Epithelial cell of esophagus (primary cell): Measurements from ENCODE around the gene GLIPR1L1.

Experiments
- DNase-seq: peaks from one replicate; pipeline ENCODE4 v3.0.0; 2010; ENCODE audit warnings: low read depth
- H3K4me3 ChIP-seq: 2 replicates; pipeline ENCODE4 v1.5.1; 2011; ENCODE audit warnings: mild to moderate bottlenecking, low read length, control low read depth
- TF ChIP-seq, protein P1 (sequence below): IDR thresholded peaks from 2 replicates; pipeline ENCODE4 v1.5.1; 2011; ENCODE audit warnings: low read depth, mild to moderate bottlenecking, low read length, control low read depth, inconsistent platforms; ENCODE audit not compliant: insufficient read depth; ENCODE audit errors: missing control alignments

GLIPR1L1 gene

DNA sequence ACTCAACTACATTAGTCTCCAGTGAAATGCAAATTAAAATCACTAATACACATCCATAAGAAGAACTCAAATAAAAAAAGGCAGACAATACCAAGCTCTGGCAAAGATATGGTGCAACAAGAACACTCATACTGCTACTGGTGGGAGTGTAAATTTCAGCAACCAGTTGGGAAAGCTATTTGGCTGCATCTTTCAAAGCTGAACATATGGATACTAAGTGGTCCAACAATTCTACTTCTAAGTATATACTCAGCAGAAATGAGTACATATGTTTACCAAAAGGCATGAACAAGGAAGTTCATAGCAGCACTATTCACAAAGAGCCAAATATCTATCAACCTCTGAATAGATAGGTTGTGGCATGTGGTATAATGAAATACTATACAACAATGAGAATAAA lies 31.7 kb upstream of the GLIPR1L1 start:
- DNase-seq, result no peak
- H3K4me3 ChIP-seq, result no peak overlapping the region
- TF ChIP-seq, protein P1, sequence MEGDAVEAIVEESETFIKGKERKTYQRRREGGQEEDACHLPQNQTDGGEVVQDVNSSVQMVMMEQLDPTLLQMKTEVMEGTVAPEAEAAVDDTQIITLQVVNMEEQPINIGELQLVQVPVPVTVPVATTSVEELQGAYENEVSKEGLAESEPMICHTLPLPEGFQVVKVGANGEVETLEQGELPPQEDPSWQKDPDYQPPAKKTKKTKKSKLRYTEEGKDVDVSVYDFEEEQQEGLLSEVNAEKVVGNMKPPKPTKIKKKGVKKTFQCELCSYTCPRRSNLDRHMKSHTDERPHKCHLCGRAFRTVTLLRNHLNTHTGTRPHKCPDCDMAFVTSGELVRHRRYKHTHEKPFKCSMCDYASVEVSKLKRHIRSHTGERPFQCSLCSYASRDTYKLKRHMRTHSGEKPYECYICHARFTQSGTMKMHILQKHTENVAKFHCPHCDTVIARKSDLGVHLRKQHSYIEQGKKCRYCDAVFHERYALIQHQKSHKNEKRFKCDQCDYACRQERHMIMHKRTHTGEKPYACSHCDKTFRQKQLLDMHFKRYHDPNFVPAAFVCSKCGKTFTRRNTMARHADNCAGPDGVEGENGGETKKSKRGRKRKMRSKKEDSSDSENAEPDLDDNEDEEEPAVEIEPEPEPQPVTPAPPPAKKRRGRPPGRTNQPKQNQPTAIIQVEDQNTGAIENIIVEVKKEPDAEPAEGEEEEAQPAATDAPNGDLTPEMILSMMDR, result no peak

DNA sequence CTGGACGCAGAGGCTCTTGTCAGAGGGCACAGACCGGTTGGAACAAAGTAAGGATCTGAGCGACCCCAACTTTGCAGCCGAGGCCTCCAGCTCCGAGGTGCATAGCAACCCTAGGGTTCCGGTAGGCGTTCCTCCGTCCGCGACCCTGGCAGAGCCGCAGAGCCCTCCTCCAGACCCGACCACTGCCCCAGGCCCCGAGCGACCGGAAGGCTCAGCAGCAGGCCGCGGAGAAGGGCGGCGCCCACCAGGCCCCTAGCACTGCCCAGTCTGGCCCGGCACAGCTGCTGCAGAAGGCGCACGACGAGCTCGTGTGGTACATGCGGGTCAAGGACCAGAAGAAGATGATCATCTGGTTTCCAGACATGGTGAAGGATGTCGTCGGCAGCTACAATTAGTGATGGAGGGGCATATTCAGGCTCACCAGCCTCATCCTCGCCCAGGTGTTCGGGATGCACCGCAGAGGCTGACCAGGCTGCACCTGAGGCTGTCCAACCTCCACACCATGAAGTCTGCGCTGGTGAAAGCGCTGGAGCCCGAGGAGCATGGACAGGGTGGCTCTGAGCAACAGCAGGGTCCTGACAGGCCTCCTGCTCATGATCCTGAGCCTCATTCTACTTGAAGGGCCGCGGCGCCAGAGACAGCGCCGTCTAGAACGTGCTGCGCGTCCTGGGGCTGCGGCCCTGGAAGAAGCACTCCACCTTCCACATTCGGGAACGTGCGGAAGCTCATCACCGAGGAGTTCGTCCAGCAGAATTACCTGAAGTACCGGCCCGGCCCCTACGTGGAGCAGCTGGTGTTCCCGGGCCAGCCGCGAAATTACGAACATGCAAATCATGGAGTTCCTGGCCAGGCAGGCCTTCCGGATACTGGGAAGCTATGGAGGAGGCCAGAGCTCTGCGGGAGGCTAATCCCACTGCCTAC lies 28.8 kb upstream of the GLIPR1L1 start:
- TF ChIP-seq, protein P1, result no peak
- DNase-seq, result no peak
- no peak overlapping the region for H3K4me3 ChIP-seq

DNA sequence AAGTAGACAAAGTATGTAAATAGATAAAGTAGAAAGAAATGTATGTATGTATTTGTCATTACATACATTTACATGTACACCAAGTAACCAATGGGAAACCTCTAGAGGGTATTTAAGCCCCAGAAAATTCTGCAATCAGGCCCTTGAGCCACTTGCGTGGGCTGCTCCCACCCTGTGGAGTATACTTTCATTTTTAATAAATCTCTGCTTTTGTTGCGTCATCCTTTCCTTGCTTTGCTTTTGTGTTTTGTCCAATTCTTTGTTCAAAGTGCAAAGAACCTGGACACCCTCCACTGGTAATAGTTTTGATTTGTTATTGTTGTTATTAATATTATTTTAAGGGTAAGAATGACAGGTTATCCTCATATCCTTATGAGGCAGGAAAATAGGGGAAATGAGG lies 26.2 kb upstream of the GLIPR1L1 start:
- TF ChIP-seq, protein P1, result no peak
- no peak overlapping the region for H3K4me3 ChIP-seq
- no peak for DNase-seq

DNA sequence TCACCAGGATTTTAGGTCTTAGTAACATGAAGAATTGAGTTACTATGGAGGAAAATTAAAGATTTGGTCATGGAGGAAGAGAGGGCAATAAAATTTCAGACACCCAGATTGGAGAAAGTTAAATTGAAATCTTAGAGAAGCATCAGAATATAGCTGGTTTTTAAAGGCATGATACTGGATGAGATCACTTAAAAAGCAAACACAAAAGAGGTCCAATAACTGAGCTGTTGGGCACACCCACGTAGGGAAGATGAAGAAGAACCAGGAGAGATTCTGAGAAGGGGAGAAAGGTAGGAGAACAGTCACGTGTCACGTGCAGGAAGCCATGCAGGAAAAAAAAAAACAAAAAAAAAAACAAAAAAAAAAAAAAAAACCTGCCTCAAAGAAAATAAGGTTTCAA lies 23.1 kb upstream of the GLIPR1L1 start:
- TF ChIP-seq, protein P1, result no peak
- H3K4me3 ChIP-seq, result no peak overlapping the region
- no peak for DNase-seq

DNA sequence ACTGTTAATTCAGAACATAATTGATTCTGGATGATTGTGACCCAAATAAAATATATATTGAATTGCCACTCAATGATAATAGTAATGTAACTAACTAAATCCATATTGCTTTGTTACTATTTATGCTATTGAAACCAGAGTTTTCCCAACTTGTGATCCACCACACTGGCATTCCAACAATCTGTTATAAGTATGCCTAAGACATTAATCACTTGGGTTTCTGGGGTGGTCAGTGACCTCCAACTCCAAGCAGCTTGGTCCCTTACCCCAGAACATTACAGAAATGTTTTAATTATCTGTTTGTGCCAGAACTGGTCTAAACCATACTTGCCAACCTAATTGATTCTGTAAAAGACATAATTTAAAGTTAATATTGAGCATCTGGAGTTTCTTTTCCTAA lies 19.0 kb upstream of the GLIPR1L1 start:
- no peak for DNase-seq
- no peak overlapping the region for H3K4me3 ChIP-seq
- TF ChIP-seq, protein P1, result no peak

DNA sequence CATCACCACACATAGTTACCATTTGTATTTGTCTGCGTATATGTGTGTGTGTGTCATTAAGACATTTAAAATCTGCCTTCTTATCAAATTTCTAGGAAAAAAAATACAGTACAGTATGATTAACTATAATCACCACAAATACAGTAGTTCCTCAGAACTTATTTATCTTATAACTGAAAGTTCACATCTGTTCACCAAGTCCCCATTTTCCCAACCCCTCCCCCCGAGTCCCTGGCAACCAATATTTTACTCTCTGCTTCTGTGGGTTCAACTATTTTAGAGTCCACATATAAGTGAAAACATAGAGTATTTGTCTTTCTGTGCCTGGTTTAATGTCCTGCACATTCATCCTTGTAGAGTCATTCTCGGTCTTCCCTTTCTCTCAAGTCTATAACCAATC lies 16.7 kb upstream of the GLIPR1L1 start:
- TF ChIP-seq, protein P1, result no peak
- H3K4me3 ChIP-seq, result no peak overlapping the region
- DNase-seq, result no peak

DNA sequence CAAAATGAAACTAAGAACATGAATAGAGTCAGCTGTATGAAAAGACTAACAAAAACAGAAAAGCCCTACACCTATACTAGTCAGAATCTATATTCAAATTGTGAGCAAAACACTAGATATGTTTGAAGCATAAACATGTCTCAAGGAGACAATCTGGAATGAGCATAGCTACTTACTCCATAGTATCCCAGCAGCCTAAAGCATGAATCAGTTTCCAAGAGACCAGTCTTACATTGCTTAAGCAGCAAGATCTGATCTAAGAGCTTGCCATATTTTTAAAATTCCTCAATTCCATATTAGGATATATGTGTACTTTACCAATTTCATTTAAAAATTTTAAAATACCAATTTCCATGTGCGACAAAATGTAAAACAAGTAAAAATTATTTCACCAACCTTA lies 12.0 kb upstream of the GLIPR1L1 start:
- TF ChIP-seq, protein P1, result no peak
- DNase-seq, result peak; percentile 42
- no peak overlapping the region for H3K4me3 ChIP-seq
